HG03095 (cell line): ENCODE results near the gene NFIA.
"Not testable (repeated sequence)": the region's sequence is repeated elsewhere in the genome, so short reads cannot be mapped to it uniquely, and the experiment has no call there.

Experiments used
- ATAC-seq: cut with Tn5 transposase; IDR thresholded peaks from one replicate; pipeline ENCODE4 v1.9.1; 2021; ENCODE audit warnings: moderate library complexity; ENCODE audit not compliant: unreplicated experiment

The NFIA gene

GRCh38 chr1:61058483-61059245, 23.7 kb upstream of the NFIA start:
- ATAC-seq = no peak

DNA sequence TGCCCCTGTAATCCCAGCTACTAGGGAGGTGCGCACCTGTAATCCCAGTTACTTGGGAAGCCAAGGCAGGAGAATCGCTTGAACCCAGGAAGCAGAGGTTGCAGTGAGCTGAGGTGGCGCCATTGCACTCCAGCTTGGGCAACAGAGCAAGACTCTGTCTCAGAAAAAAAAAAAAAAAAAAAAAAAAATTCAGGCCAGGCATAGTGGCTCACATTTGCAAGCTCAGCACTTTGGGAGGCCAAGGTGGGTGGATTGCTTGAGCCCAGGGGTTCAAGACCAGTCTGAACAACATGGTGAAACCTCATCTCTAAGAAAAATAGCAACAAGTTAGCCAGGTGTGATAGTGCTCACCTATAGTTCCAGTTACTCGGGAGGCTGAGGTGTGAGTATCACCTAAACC, 20.8 kb upstream of the NFIA start:
- ATAC-seq = not testable (repeated sequence)

DNA sequence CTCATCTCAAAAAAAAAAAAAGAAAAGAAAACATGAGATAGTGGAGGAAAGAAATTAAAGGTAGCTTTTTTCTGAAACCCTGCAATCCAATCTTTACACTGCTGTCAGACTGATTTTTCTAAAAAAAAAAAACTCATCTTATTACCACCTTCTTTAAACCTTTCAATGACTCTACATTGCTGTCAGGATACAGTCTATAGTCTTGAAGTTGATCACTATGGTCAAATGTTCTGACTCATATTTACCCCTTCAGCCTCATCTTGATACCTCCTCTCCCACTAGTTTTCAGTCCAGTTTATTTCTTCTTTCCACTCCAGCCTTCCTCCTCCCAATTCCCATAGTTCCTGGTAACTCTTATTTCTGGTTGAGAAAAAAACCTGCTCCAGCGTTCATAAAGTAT, 17.7 kb upstream of the NFIA start:
- no peak for ATAC-seq

- ATAC-seq = no peak
These were observed 14.8 kb upstream of the NFIA start for GRCh38 chr1:61067446-61068019.

- ATAC-seq = no peak
These were observed 12.3 kb upstream of the NFIA start for GRCh38 chr1:61070054-61070453.

DNA sequence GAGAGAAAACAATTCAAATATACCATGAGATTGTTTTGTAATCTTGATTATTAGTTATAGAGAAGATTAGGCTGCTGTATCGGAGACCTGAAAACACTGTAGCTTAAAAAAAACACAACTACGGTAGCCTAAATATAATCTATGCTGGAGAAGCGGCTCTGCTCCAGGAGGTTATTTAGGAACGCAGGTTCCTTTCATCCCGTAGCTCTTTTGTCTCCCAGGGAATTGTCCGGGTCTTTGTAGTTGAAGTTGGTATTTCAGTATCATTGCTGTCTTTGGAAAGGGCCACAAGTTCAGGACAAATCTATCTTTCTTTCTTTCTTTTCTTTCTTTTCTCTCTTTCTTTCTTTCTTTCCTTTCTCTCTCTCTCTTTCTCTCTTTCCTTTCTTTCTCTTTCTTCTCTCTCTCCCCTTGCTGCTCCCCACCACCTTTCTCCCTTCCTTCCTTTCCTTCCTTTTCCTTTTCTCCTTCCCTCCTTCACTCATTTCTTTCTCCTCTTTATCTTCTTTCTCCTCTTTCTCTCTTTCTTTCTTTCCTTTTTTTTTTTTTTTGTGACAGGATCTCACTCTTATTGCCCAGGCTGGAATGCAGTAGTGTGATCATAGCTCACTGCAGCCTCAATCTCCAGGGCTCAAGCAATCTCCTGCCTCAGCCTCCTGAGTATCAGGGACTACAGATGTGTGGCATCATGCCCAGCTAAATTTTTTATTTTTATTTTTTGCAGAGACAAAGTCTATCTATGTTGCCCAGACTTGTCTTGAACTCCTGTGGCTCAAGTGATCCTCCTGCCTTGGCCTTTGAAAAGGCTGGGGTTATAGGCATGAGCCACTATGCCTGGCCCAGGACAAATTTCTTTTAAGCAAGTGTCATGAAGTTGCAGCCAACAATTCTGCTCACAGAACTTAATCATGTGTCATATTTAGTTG, 10.9 kb upstream of the NFIA start:
- no peak for ATAC-seq

- no peak for ATAC-seq
These were observed 8.5 kb upstream of the NFIA start for GRCh38 chr1:61073871-61074270.

DNA sequence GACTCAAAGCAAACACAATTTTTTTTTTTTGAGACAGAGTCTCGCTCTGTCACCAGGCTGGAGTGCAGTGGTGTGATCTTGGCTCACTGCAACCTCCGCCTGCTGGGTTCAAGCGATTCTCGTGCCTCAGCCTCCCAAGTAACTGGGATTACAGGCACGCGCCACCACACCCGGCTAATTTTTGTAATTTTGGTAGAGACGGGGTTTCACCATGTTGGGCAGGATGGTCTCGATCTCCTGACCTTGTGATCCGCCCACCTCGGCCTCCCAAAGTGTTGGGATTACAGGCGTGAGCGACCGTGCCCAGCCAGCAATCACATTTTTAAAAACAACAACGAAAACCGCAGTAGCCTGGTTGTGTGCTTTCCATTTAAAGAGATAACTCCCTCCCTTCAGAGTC, 6.5 kb upstream of the NFIA start:
- not testable (repeated sequence) for ATAC-seq

- peak; percentile 76 for ATAC-seq
These were observed 5.4 kb upstream of the NFIA start for GRCh38 chr1:61076728-61077675.

GRCh38 chr1:61077676-61078541, 4.5 kb upstream of the NFIA start:
- peak; percentile 54 for ATAC-seq

DNA sequence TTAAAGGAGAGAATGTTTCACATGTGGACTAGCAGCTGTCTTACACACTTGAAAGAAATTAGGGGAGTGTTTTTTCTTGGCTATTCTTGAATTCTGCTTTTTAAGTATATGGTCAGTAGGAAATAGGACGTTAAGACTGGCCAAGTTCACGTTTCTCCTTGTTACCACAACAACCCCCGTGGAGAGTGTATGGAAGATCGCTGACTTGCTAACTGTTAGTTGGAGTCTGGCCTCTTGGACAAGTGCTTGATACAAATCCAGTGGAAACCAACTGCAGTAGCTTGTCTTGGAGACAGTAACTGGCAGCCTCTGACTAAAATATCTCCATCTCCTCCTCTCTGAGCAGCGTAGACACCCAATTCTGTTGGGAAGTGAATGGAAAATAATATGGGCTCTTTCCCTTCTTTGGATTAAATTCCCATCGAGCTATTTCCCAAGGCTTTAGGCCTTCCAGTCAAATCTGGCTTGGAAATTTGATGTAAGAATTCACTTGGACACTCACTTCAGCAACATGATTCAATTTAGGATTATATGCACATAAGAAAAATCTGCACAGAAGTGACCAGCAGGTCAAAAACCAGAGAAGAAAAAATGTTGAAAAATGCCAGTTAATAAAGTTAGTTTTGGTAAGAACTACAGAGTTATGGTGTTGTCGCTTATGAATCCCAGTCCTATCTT, 3.6 kb upstream of the NFIA start:
- ATAC-seq = no peak

DNA sequence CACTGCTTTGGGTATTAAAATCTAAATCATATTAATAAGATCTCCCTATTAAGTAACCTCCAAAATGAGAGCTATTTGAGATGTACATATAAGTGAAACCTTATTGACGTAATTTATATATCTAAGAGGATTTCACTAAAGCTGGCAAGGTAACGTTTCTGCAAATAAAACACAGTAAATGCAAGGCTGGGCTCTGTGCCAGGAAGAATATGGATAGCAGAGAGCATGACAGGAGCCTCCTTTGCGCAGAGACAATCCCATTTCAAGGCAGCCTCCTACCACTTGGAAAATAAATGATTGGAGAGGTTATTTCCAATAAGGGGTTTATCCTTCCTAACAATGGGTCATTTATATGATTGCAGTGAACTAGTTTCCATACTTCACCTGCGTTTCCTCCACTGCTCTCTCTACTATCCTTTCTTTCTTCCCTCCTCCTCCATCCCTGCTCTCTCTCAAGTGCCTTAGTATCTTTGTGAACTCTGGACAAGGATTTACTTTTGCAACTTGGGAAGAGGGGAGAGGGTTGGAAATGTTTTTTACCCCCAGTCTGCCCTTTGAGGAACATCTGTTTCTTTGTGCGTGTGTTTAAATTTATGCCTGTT, 3.0 kb upstream of the NFIA start:
- ATAC-seq = no peak

DNA sequence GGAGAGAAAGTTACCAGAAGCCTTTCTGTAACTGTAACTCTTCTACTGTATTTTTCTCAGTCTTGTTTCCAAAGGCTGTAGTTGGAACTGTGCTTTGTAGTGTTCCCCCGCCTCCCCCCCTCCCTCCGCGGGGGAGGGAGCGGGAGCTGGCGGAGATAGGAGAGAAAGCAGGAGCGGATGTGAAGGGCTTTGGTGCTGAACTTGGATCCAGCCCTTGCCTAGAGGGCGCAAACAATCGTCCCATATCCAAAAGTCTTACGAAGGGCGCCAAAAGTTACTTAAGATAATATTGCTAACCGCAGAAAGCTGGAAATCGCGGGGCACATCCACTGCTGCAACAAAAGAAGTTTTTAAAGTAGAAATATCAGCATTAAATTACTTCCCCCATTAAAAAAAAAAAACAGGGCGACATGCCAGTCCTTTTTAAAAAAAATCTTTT, 2.4 kb upstream of the NFIA start:
- ATAC-seq = no peak

DNA sequence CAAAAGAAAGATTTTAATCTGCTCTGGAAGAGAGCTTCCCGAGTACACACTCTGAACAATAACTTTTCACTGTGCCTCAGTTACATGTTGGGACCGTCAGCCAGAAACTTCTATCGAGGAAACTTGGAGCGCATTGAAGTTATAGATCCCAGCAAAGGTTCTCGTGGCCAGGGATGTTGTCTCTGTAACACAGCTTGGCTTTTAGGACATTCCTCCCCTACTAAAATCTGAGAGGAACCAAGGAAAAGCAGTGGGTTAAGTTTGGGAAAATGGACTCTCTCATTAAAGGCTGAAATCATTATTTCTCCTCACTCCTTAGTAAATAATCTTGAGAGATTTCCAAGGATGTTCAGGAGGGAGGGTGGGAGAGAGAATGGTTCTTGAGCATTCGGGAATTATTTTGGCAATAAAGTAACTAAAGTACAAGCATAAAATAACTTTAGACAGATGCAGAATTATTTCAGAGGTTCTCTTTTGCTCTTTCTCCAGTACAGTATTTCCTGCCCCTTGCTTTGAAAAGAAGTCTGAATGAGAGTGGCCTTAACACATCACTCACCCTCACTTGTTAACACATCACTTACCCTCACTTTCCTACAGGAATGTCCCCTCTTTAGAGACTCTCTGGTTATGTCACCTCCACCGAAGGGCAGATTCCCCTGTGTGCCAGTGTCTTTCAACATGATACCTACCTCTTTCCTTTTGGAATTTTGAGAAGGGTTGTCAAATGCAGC, 1.8 kb upstream of the NFIA start:
- no peak for ATAC-seq

- no peak for ATAC-seq
These were observed 1.1 kb upstream of the NFIA start for GRCh38 chr1:61081144-61081685.

DNA sequence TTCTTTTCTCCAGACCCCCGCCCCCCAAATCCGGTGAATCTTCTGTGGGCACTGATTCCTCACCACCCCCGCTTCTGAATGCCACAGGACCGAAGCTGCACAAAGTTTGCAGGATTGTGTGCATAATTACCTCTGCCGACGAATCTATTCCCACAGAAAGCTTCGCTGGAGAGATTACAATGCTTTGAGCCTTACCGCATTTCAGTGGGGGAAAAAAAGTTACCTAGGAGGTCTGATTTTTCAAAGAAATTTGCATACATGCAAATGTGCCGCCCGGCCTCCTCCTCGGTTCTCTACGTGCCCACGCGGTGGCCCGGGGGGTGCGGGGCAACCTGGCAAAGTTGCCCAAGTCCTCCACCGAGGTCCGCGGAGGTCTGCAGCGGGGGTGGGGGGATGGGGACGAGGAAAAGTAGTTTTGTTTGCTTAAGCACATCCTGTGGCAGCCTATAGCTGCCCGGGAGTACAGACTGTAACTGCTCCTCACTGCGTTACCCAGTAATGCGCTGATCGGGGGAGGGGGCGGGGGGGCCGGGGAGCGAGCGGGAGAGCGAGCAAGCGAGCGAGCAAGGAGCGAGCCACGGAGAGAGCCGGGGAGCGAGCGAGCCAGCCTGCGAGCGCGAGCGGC, 563 bp upstream of the NFIA start:
- no peak for ATAC-seq
